HEK293 (cell line): ENCODE data around the gene CHST8.
A peak's percentile ranks its signal among the peaks of the same experiment; 100 is the strongest.

Experiments used
- CTCF ChIA-PET: fragments of 350-600 bp; formaldehyde crosslinking; extraction: SDS; loops from one replicate; lab custom pipeline; 2021; ENCODE audit warnings: antibody characterized with exemption; lab: Yijun Ruan, JAX
- POLR2A ChIA-PET: fragments of 300-600 bp; formaldehyde crosslinking; extraction: SDS; loops from one replicate; lab custom pipeline; 2020; ENCODE audit warnings: antibody characterized with exemption, inconsistent platforms; lab: Yijun Ruan, JAX
- H3K27ac ChIP-seq: fragments of 200-500 bp; sonication (Bioruptor generic); 2 replicates; pipeline ENCODE4 v1.5.1; 2014; ENCODE audit warnings: low read depth, low read length, control low read depth, inconsistent platforms; ENCODE audit errors: extremely low read depth
- H3K36me3 ChIP-seq, 2 experiments: fragments of 200-500 bp in 1 of 2; sonication (Bioruptor generic) in 1 of 2; 1 replicate in 1 of 2; 2 replicates in 1 of 2; pipeline ENCODE4 v1.5.1; 2014 to 2017; ENCODE audit warnings: inconsistent platforms in 2 of 2, low read length in 2 of 2; ENCODE audit not compliant: control insufficient read depth in 2 of 2, insufficient read depth in 1 of 2
- H3K4me1 ChIP-seq: fragments of 200-500 bp; sonication (Bioruptor generic); 2 replicates; pipeline ENCODE4 v1.5.1; 2014; ENCODE audit warnings: mild to moderate bottlenecking, low read length, inconsistent platforms; ENCODE audit not compliant: control insufficient read depth, insufficient read depth
- H3K4me3 ChIP-seq: 2 replicates; pipeline ENCODE4 v1.5.1; 2011; ENCODE audit warnings: low read depth, mild to moderate bottlenecking, control low read depth, low read length, moderate library complexity
- H3K9me3 ChIP-seq: fragments of 200-500 bp; sonication (Bioruptor generic); 2 replicates; pipeline ENCODE4 v1.5.1; 2014; ENCODE audit warnings: low read depth, low read length, inconsistent platforms; ENCODE audit not compliant: control insufficient read depth, insufficient read depth
- EGR2 ChIP-seq: fragments of 450-650 bp; formaldehyde crosslinking; IDR thresholded peaks from 2 replicates; pipeline ENCODE4 v1.5.1; 2016; ENCODE audit warnings: low read depth, missing biosample characterization, missing genetic modification characterization
- GFI1B ChIP-seq: fragments of 450-650 bp; formaldehyde crosslinking; IDR thresholded peaks from 2 replicates; pipeline ENCODE4 v1.5.1; 2016; ENCODE audit warnings: missing biosample characterization, missing genetic modification characterization
- KLF10 ChIP-seq: fragments of 450-650 bp; IDR thresholded peaks from 2 replicates; pipeline ENCODE4 v1.5.1; 2018; ENCODE audit warnings: missing biosample characterization, mild to moderate bottlenecking, missing genetic modification characterization
- MYNN ChIP-seq: fragments of 450-650 bp; formaldehyde crosslinking; IDR thresholded peaks from 2 replicates; pipeline ENCODE4 v1.5.1; 2016; ENCODE audit warnings: missing biosample characterization, missing genetic modification characterization, borderline replicate concordance
- PRDM10 ChIP-seq: fragments of 450-650 bp; formaldehyde crosslinking; IDR thresholded peaks from 2 replicates; pipeline ENCODE4 v1.5.1; 2016; ENCODE audit warnings: missing biosample characterization, missing genetic modification characterization
- ZBTB17 ChIP-seq: fragments of 450-650 bp; formaldehyde crosslinking; IDR thresholded peaks from 2 replicates; pipeline ENCODE4 v1.5.1; 2016; ENCODE audit warnings: missing biosample characterization, missing genetic modification characterization
- ZFHX2 ChIP-seq: fragments of 450-650 bp; formaldehyde crosslinking; conservative IDR thresholded peaks from 2 replicates; pipeline ENCODE4 v1.5.1; 2016; ENCODE audit warnings: missing biosample characterization, missing genetic modification characterization
- ZIC2 ChIP-seq: fragments of 450-650 bp; formaldehyde crosslinking; IDR thresholded peaks from 2 replicates; pipeline ENCODE4 v1.5.1; 2016; ENCODE audit warnings: missing biosample characterization, missing genetic modification characterization
- ZNF169 ChIP-seq: fragments of 450-650 bp; formaldehyde crosslinking; IDR thresholded peaks from 2 replicates; pipeline ENCODE4 v1.5.1; 2016; ENCODE audit warnings: missing biosample characterization, missing genetic modification characterization
- ZNF239 ChIP-seq: fragments of 450-650 bp; formaldehyde crosslinking; IDR thresholded peaks from 2 replicates; pipeline ENCODE4 v1.5.1; 2016; ENCODE audit warnings: missing biosample characterization, missing genetic modification characterization
- ZNF341 ChIP-seq: fragments of 450-650 bp; formaldehyde crosslinking; IDR thresholded peaks from 2 replicates; pipeline ENCODE4; 2016; ENCODE audit warnings: low read depth, missing biosample characterization, missing genetic modification characterization
- ZNF501 ChIP-seq: fragments of 450-650 bp; formaldehyde crosslinking; IDR thresholded peaks from 2 replicates; pipeline ENCODE4 v1.5.1; 2016; ENCODE audit warnings: missing biosample characterization, missing genetic modification characterization
- ZNF521 ChIP-seq: fragments of 450-650 bp; formaldehyde crosslinking; IDR thresholded peaks from 2 replicates; pipeline ENCODE4 v1.5.1; 2017; ENCODE audit warnings: missing biosample characterization, mild to moderate bottlenecking, missing genetic modification characterization
- ZNF623 ChIP-seq: fragments of 450-650 bp; formaldehyde crosslinking; IDR thresholded peaks from 2 replicates; pipeline ENCODE4 v1.5.1; 2016; ENCODE audit warnings: missing biosample characterization, missing genetic modification characterization
- ZNF658 ChIP-seq: fragments of 450-650 bp; formaldehyde crosslinking; IDR thresholded peaks from 2 replicates; pipeline ENCODE4; 2016; ENCODE audit warnings: missing biosample characterization, missing genetic modification characterization
- ZNF660 ChIP-seq: fragments of 450-650 bp; IDR thresholded peaks from 2 replicates; pipeline ENCODE4 v1.5.1; 2018; ENCODE audit warnings: missing biosample characterization, mild to moderate bottlenecking, missing genetic modification characterization
- ZNF707 ChIP-seq: fragments of 450-650 bp; formaldehyde crosslinking; IDR thresholded peaks from 2 replicates; pipeline ENCODE4 v1.5.1; 2016; ENCODE audit warnings: missing biosample characterization, missing genetic modification characterization
- ZNF777 ChIP-seq: fragments of 450-650 bp; formaldehyde crosslinking; IDR thresholded peaks from 2 replicates; pipeline ENCODE4 v1.5.1; 2017; ENCODE audit warnings: missing biosample characterization, missing genetic modification characterization, borderline replicate concordance
- TF ChIP-seq, protein P1 (sequence below): fragments of 450-650 bp; formaldehyde crosslinking; IDR thresholded peaks from 2 replicates; pipeline ENCODE4 v1.5.1; 2016; ENCODE audit warnings: missing biosample characterization, missing genetic modification characterization, borderline replicate concordance
- TF ChIP-seq, protein P2 (sequence below): fragments of 450-650 bp; formaldehyde crosslinking; optimal IDR thresholded peaks from 2 replicates; pipeline ENCODE3; 2016; ENCODE audit warnings: missing biosample characterization, mild to moderate bottlenecking, missing genetic modification characterization
- TF ChIP-seq, protein P3 (sequence below): fragments of 450-650 bp; formaldehyde crosslinking; IDR thresholded peaks from 2 replicates; pipeline ENCODE4 v1.5.1; 2016; ENCODE audit warnings: missing biosample characterization, missing genetic modification characterization

CHST8 gene

DNA sequence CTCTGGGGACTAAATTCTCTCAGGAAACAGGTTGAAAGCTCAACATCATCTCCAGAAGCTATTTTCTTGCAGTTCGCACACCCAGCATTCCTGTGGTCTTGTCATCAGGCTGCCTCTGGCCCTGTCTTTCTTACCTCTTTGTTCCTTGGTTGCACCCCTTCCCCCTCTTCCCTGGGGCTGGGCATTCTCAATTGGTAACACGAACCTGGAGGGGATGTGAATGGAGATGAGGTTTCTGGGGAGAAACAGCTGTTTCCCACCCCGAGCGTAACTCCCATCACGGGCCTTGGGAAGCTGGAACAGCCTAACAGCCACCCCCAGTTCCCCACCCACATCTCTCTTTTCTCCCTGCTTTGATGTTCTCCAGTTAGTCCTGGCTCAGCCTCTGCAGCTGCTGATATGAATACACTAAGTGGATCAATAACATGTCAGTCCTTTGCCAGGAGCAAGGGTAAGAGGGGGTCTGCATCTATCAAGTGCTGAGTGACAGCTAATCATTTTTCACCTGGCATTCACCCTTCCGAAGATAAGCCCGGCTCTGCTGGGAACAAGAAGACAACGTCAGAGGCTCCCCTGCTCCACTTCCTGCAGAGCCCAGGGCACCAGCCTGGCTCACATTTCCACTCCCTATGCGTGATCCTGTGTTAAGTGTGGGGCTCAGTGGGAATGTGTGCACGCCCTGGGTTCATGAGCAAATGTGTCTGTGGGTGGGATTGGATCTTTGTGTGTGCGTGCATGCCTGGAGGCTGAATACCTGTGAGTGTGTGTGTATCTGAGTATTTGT, 100.9 kb downstream of the CHST8 start:
- H3K4me3 ChIP-seq, result no peak overlapping the region
- no peaks in the 10 kb centered on the region for H3K36me3 ChIP-seq
- TF ChIP-seq EGR2 (tag by site-specific recombination) (peak; percentile 77), ZNF521 (tag by site-specific recombination) (no peak), ZIC2 (tag by site-specific recombination) (peak; percentile 53; the same call in 1 of the 2 replicates), ZNF341 (tag by site-specific recombination) (0 out of 2 replicates have a peak, but pooled peaks have one; percentile 26), ZNF169 (no peak), MYNN (tag by site-specific recombination) (no peak), ZNF501 (tag by site-specific recombination) (no peak), ZFHX2 (tag by site-specific recombination) (peak; percentile 79)
- H3K4me1 ChIP-seq, result no peaks in the 10 kb centered on the region
- CTCF ChIA-PET, result interaction anchor here (0.6 to 1.1 kb wide), 3 partner anchors 18 to 292 kb away, joined by 3 to 4 read pairs (median 3); no protein-coding TSS in a partner anchor
- no peaks in the 10 kb centered on the region for H3K9me3 ChIP-seq
- POLR2A ChIA-PET, result no interaction called here
- H3K27ac ChIP-seq, result no peak overlapping the region

- no peak overlapping the region for H3K27ac ChIP-seq
- no peak for TF ChIP-seq PRDM10
- TF ChIP-seq ZNF777 (tag by site-specific recombination), result no peak
- no peak for TF ChIP-seq ZNF239 (tag by site-specific recombination)
- TF ChIP-seq ZNF623 (tag by site-specific recombination), result no peak
- no peak for TF ChIP-seq GFI1B (tag by site-specific recombination)
- TF ChIP-seq, protein P1, sequence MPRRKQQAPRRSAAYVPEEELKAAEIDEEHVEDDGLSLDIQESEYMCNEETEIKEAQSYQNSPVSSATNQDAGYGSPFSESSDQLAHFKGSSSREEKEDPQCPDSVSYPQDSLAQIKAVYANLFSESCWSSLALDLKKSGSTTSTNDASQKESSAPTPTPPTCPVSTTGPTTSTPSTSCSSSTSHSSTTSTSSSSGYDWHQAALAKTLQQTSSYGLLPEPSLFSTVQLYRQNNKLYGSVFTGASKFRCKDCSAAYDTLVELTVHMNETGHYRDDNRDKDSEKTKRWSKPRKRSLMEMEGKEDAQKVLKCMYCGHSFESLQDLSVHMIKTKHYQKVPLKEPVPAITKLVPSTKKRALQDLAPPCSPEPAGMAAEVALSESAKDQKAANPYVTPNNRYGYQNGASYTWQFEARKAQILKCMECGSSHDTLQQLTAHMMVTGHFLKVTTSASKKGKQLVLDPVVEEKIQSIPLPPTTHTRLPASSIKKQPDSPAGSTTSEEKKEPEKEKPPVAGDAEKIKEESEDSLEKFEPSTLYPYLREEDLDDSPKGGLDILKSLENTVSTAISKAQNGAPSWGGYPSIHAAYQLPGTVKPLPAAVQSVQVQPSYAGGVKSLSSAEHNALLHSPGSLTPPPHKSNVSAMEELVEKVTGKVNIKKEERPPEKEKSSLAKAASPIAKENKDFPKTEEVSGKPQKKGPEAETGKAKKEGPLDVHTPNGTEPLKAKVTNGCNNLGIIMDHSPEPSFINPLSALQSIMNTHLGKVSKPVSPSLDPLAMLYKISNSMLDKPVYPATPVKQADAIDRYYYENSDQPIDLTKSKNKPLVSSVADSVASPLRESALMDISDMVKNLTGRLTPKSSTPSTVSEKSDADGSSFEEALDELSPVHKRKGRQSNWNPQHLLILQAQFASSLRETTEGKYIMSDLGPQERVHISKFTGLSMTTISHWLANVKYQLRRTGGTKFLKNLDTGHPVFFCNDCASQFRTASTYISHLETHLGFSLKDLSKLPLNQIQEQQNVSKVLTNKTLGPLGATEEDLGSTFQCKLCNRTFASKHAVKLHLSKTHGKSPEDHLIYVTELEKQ, result no peak
- no peak for TF ChIP-seq ZIC2 (tag by site-specific recombination)
- no peak for TF ChIP-seq ZBTB17
- TF ChIP-seq ZNF658 (tag by site-specific recombination), result no peak
- TF ChIP-seq ZNF707, result no peak
- TF ChIP-seq, protein P2, sequence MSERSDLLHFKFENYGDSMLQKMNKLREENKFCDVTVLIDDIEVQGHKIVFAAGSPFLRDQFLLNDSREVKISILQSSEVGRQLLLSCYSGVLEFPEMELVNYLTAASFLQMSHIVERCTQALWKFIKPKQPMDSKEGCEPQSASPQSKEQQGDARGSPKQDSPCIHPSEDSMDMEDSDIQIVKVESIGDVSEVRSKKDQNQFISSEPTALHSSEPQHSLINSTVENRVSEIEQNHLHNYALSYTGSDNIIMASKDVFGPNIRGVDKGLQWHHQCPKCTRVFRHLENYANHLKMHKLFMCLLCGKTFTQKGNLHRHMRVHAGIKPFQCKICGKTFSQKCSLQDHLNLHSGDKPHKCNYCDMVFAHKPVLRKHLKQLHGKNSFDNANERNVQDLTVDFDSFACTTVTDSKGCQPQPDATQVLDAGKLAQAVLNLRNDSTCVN (tag by site-specific recombination), result no peak
- TF ChIP-seq ZNF660 (tag by site-specific recombination), result no peak
- TF ChIP-seq, protein P3, sequence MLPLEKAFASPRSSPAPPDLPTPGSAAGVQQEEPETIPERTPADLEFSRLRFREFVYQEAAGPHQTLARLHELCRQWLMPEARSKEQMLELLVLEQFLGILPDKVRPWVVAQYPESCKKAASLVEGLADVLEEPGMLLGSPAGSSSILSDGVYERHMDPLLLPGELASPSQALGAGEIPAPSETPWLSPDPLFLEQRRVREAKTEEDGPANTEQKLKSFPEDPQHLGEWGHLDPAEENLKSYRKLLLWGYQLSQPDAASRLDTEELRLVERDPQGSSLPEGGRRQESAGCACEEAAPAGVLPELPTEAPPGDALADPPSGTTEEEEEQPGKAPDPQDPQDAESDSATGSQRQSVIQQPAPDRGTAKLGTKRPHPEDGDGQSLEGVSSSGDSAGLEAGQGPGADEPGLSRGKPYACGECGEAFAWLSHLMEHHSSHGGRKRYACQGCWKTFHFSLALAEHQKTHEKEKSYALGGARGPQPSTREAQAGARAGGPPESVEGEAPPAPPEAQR (tag by site-specific recombination), result no peak
- no peak for TF ChIP-seq KLF10 (tag by site-specific recombination)
- TF ChIP-seq, all 188 proteins: peak for 0
- no peaks in the 10 kb centered on the region for H3K9me3 ChIP-seq
- no peak overlapping the region for H3K4me3 ChIP-seq
- ChIA-PET CTCF (interaction anchor here (0.6 to 1.1 kb wide), 4 partner anchors 48 to 309 kb away, joined by 3 to 4 read pairs (median 3); no protein-coding TSS in a partner anchor), POLR2A (no interaction called here)
- H3K36me3 ChIP-seq, result no peaks in the 10 kb centered on the region
- no peaks in the 10 kb centered on the region for H3K4me1 ChIP-seq
Observed at GRCh38 chr19:33723512-33723911, 101.8 kb downstream of the CHST8 start.
